ENCODE results near the gene GLT1D1.

GRCh38 chr12:128820723-128821432 lies 32.4 kb upstream of the GLT1D1 start:
- TF ChIP-seq CTCF (IDR thresholded peaks at IDR 0.05; ENCODE audit: insufficient read depth, low read length, poor library complexity, severe bottlenecking) (no peak), EZH2phosphoT487 (conservative IDR thresholded peaks at IDR 0.05; ENCODE audit: low read length) (no peak)
